Measurements from ENCODE around the gene GJC2.
A peak's percentile ranks its signal among the peaks of the same experiment; 100 is the strongest.

GJC2 gene

DNA sequence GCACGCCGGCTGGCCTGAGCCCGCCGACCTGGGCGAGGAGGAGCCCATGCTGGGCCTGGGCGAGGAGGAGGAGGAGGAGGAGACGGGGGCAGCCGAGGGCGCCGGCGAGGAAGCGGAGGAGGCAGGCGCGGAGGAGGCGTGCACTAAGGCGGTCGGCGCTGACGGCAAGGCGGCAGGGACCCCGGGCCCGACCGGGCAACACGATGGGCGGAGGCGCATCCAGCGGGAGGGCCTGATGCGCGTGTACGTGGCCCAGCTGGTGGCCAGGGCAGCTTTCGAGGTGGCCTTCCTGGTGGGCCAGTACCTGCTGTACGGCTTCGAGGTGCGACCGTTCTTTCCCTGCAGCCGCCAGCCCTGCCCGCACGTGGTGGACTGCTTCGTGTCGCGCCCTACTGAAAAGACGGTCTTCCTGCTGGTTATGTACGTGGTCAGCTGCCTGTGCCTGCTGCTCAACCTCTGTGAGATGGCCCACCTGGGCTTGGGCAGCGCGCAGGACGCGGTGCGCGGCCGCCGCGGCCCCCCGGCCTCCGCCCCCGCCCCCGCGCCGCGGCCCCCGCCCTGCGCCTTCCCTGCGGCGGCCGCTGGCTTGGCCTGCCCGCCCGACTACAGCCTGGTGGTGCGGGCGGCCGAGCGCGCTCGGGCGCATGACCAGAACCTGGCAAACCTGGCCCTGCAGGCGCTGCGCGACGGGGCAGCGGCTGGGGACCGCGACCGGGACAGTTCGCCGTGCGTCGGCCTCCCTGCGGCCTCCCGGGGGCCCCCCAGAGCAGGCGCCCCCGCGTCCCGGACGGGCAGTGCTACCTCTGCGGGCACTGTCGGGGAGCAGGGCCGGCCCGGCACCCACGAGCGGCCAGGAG, 8.6 kb downstream of the GJC2 start:
- no peak for DNase-seq (ENCODE audit: low spot score)

GRCh38 chr1:228159008-228159665, 9.4 kb downstream of the GJC2 start:
- DNase-seq (ENCODE audit: low spot score): no peak

- DNase-seq (ENCODE audit: low spot score): no peak
These were observed 10.6 kb downstream of the GJC2 start for GRCh38 chr1:228160201-228160761.

DNA sequence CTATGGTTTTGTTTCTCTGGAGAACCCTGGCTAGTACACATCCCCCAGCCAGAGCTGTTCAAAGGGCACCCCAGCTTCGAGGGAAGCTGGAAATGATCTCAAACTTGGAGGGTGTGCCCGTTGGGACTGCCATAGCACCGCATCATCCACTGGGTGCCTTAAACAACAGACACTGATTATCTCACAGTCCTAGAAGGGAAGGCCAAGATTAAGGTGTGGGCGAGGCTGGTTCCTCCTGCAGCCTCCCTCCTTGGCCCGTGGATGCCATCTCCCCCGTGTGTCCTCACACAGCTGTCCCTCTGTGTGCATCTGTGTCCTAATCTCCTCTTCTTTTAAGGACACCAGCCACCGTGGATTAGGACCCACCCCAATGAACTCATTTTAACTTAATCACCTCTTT, 11.6 kb downstream of the GJC2 start:
- DNase-seq (ENCODE audit: low spot score): no peak

DNA sequence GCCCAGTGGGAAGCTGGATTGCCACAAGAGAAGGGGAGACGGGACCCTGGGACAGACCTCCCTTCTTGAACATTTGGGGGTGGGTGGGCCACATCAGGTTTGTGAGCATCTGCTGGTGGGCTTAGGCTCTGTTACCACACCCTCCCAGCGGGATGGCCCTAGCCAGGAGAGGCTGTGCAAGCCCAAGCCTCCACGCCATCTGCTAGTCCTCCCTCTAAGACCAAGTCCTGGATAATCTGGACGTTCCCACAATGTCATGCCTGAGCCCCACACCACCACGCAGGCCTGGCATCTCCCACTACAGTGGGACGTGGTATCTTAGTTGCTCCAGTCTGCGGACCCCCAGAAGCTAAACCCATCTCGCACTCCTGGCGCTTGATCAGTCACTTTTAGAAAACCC, 12.1 kb downstream of the GJC2 start:
- no peak for DNase-seq (ENCODE audit: low spot score)

- DNase-seq (ENCODE audit: low spot score): no peak
These were observed 12.7 kb downstream of the GJC2 start for GRCh38 chr1:228162286-228163006.

- no peak for DNase-seq (ENCODE audit: low spot score)
These were observed 13.4 kb downstream of the GJC2 start for GRCh38 chr1:228163007-228163753.

DNA sequence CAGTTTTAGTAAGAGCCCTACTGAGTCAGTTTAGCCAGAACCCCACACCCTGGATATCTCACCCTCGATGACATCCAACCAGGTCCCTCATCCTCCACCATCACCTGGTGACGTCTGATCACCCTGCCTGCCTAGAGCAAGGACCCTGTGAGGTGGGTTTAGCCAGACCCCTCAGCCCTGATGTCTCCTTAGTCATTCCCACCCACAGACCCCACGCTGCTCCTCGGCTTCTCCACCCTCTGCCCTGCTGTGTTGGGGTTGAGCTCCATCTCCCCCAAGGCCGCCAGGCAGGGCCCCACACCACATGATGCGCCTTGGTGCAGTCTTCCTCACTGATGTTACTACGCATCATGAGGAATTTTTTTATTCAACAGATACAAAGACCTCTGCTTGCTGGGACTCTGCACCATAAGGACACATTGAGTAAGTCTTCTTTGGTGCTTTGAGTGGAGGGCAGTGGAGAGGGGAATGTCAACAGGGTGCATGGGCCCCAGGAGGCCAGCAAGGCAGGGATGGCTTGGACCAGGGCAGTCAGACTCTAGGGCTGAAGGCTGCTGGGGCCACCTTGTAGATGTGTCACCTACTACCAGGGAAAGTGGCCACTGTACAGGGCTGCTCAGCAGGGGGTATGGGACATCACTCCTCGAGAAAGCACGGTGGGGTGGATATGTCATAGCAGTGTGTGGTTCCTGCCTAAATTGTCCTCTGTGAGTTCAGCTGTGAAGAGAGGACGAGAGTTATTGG, 14.2 kb downstream of the GJC2 start:
- no peak for DNase-seq (ENCODE audit: low spot score)

DNA sequence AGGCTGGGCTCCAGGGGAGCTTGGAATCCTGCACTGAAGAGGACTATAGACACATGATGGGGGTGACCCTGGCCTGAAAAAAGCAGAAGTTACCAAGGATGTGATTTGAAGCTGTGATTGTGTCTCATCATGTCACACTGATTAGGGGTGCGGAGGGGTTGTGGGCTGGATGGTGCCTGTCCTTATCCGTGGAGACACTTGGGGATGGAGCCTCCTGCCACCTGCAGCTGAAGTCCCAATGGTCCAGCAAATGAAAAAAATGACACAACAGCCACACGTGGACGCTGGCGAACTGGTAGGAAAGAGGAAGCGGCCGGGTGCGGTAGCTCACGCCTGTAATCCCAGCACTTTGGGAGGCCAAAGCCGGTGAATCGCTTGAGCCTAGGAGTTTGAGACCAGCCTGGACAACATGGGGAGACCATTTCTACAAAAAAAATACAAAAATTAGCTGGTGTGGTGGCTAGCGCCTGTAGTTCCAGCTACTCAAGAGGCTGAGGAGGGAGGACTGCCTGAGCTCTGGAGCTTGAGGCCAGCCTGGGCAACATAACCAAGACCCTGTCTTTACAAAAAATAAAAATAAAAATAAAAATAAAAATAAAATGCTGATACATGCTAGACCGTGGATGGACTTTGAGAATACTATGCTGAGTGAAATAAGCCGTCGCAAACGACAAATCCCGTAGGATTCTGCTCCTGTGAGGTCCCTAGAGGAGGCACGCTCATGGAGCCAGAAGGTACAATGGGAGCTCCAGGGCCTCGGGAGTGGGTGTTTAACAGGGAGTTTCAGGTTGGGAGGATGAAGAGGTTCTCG, 15.0 kb downstream of the GJC2 start:
- DNase-seq (ENCODE audit: low spot score): no peak

- DNase-seq (ENCODE audit: low spot score): peak; percentile 100
These were observed 15.8 kb downstream of the GJC2 start, which contains the start of gene IBA57 for GRCh38 chr1:228165372-228166169. Gene IBA57, plus strand, starts transcription at chr1:228165804. Its CDS starts 13 bp downstream, at chr1:228165817.

GRCh38 chr1:228166170-228166936, 16.6 kb downstream of the GJC2 start:
- DNase-seq (ENCODE audit: low spot score): no peak

- no peak for DNase-seq (ENCODE audit: low spot score)
These were observed 19.0 kb downstream of the GJC2 start for GRCh38 chr1:228168563-228169270.

- no peak for DNase-seq (ENCODE audit: low spot score)
These were observed 19.6 kb downstream of the GJC2 start for GRCh38 chr1:228169345-228169744.

DNA sequence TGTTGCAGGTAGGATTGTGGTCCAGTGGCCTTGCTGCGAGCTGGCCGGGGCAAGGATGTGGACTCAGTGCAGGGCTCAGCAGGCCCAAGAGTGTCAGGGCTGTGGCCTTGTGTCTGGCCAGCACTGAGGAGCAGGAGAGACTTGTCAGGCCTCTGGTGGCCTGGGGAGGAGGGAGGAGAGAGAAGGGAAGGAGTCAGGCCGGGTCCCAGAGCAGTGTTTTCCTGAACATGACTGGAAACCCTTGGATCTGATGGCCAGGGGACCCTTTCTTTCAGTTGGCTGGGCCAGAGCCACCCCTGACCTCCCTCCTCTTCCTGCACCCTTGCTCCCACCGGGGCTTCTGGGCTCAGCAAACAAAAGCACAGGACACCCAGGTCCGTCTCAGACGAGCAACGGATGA, 20.9 kb downstream of the GJC2 start:
- no peak for DNase-seq (ENCODE audit: low spot score)

DNA sequence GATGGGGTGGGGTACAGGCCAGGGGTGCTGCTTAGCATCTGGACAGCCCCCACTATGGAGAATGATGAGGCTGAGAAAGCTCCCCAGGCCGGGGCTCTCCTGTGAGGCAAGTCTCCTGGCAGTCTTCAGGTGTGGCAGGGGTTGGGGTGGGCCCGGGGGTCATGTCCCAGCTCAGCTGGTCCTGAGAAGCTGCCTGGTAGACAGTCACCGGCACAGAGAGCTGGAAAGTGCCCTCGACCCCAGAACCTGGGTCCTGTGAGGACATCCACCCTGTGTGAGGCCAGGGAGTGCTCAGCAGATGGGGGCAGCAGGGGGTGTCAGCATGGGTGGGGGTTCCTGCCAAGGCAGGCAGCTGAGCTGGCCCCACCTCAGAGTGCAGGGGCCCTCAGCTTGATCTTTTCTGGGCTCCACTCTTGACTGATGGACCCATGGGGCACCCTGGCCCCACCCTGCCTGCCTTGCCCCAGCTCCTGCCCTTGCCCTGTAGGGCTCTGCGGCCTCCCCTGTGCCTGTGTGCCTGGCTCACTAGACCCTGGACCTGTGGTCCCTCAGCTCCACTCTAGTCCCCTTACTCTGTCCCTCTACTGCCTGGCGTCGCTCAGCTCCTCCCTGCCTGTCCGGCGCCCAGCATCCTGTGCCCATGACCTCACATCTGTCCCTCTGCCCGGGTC, 21.6 kb downstream of the GJC2 start:
- no peak for DNase-seq (ENCODE audit: low spot score)

- peak; percentile 40 for DNase-seq (ENCODE audit: low spot score)
These were observed 23.1 kb downstream of the GJC2 start for GRCh38 chr1:228172591-228173527.
